Activated CD8-positive, alpha-beta T cell treated with anti-CD3 and anti-CD28 coated beads, Interleukin-2, amount 10 ng/mL, durations not matched to agents 7 days and 5 days (primary cell): Measurements from ENCODE around the gene THEM5. TPM values are rescaled to one million over a fixed set of nuclear protein-coding genes. Genes with fewer than 3 reads are reported as not detected.
"Not testable (repeated sequence)": the region's sequence is repeated elsewhere in the genome, so short reads cannot be mapped to it uniquely, and the experiment has no call there.

ENCODE experiments used
- ATAC-seq: fragments of 150-1000 bp; cut with Tn5 transposase; one replicate; pipeline ENCODE4 v1.10.0; 2021; ENCODE audit warnings: moderate library complexity
- CTCF ChIA-PET: fragments of 350-600 bp; sonication (Branson Sonifier 250); formaldehyde crosslinking; loops from one replicate; lab custom pipeline; 2021; ENCODE audit warnings: antibody characterized with exemption; lab: Charles Lee
- POLR2A ChIA-PET: fragments of 350-600 bp; sonication (Branson Sonifier 250); formaldehyde crosslinking; loops from one replicate; lab custom pipeline; 2021; ENCODE audit warnings: antibody characterized with exemption; lab: Charles Lee
- DNase-seq: peaks from one replicate; pipeline ENCODE4 v3.0.0-alpha.2; 2020
- H3K27ac Mint-ChIP-seq: one replicate; pipeline ENCODE4 v1.8.0; 2021; ENCODE audit warnings: mild to moderate bottlenecking, mixed read lengths
- H3K27me3 Mint-ChIP-seq: one replicate; pipeline ENCODE4 v1.8.0; 2021; ENCODE audit warnings: low read depth, mixed read lengths
- H3K36me3 Mint-ChIP-seq: one replicate; pipeline ENCODE4 v1.8.0; 2021; ENCODE audit warnings: low read depth, mixed read lengths
- H3K4me1 Mint-ChIP-seq: one replicate; pipeline ENCODE4 v1.8.0; 2021; ENCODE audit warnings: low read depth, mixed read lengths
- H3K4me3 Mint-ChIP-seq: one replicate; pipeline ENCODE4 v1.8.0; 2021; ENCODE audit warnings: mild to moderate bottlenecking, mixed read lengths
- H3K9me3 Mint-ChIP-seq: one replicate; pipeline ENCODE4 v1.8.0; 2022; ENCODE audit warnings: mixed read lengths; ENCODE audit not compliant: insufficient read depth
- total RNA-seq, 2 experiments: library from RNA; stranded (reverse); gene quantifications; one replicate each; pipeline ENCODE4 v1.2.3, GENCODE V29; 2021

Gene THEM5
- total RNA-seq: not detected

DNA sequence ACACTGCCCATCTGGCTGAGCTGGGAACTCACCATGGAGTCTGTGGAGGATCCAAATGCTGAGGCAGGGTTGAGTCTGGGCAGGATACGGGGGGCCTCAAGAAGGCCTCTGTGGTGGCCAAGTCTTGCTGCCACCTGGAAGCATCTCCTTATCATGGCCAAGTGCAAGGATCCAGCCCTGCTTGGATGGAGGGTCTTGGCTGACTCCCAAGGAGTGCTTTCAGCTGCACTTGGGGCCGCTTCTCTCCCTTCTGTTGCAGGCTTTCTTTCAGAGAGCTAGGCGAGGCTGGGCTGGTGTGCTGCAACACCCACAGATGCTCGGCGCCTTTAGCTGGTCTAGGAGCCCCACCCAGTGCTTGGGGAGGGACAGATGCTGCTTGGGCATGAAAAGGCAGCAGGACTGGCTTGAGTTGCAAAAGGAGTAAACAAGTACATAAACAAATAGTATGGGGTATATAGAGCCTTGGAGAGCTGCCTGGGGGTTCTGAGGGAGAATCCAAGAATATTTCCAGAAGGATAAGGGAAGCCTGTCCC, at the start of gene THEM5:
Gene THEM5 (minus strand): TSS at position 302 of the 533 bp plus-strand sequence. CDS start 147 bp downstream, at position 155.
- Mint-ChIP-seq H3K27me3 (no peaks in the 10 kb centered on the region), H3K9me3 (no peaks in the 10 kb centered on the region), H3K4me1 (no peaks in the 10 kb centered on the region), H3K36me3 (no peaks in the 10 kb centered on the region), H3K27ac (no peak within 1 kb of the TSS), H3K4me3 (no peak within 1 kb of the TSS)
- CTCF ChIA-PET: interaction anchor here (0.9 to 1.5 kb wide), 2 partner anchors 160 to 409 kb away, joined by 3 to 5 read pairs; no protein-coding TSS in a partner anchor
- DNase-seq (no peak), ATAC-seq (peak; percentile 51)
- POLR2A ChIA-PET: no interaction called here

- peaks cover 77% of the 10 kb centered on the region for H3K4me1 Mint-ChIP-seq
- H3K36me3 Mint-ChIP-seq: peaks cover 87% of the 10 kb centered on the region
- no peak overlapping the region for H3K27ac Mint-ChIP-seq
- CTCF ChIA-PET: interaction anchor here (0.5 to 3.0 kb wide), 2 partner anchors 14 to 30 kb away, joined by 3 to 12 read pairs; no protein-coding TSS in a partner anchor
- POLR2A ChIA-PET: no interaction called here
- no peaks in the 10 kb centered on the region for H3K27me3 Mint-ChIP-seq
- ATAC-seq: no peak
- DNase-seq: no peak
- no peak overlapping the region for H3K4me3 Mint-ChIP-seq
- peaks cover 54% of the 10 kb centered on the region for H3K9me3 Mint-ChIP-seq
These were observed 49.3 kb upstream of the THEM5 start for GRCh38 chr1:151902858-151903257.

DNA sequence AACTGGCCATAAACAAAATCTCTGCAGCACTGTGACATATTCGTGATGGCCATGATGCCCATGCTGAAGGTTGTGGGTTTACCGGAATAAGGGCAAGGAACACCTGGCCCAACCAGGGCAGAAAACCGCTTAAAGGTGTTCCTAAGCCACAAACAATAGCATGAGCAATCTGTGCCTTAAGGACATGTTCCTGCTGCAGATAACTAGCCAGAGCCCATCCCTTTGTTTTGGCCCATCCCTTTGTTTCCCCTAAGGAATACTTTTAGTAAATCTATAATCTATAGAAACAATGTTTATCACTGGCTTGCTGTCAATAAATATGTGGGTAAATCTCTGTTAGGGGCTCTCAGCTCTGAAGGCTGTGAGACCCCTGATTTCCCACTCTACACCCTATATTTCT, 47.3 kb upstream of the THEM5 start:
- H3K27me3 Mint-ChIP-seq, POLR2A ChIA-PET, H3K4me3 Mint-ChIP-seq, H3K27ac Mint-ChIP-seq, DNase-seq, ATAC-seq: not testable (repeated sequence)
- Mint-ChIP-seq H3K36me3 (peaks cover 80% of the 10 kb centered on the region), H3K4me1 (peaks cover 78% of the 10 kb centered on the region), H3K9me3 (peaks cover 39% of the 10 kb centered on the region)
- CTCF ChIA-PET: interaction anchor here (2.0 to 4.4 kb wide), 2 partner anchors 7 to 67 kb away, joined by 4 to 43 read pairs; partner anchors contain the start of gene THEM4

- CTCF ChIA-PET: interaction anchor here (1.0 to 4.4 kb wide), 9 partner anchors 9 to 103 kb away, joined by 3 to 43 read pairs (median 7); partner anchors contain the start of gene THEM4
- peaks cover 30% of the 10 kb centered on the region for H3K9me3 Mint-ChIP-seq
- peaks cover 58% of the 10 kb centered on the region for H3K4me1 Mint-ChIP-seq
- H3K27ac Mint-ChIP-seq: peak overlapping the region; percentile 90
- H3K36me3 Mint-ChIP-seq: peaks cover 73% of the 10 kb centered on the region
- ATAC-seq (peak; percentile 88), DNase-seq (peak; percentile 70)
- POLR2A ChIA-PET: interaction anchor here (0.6 to 2.7 kb wide), 4 partner anchors 10 to 280 kb away, joined by 3 to 30 read pairs (median 3); partner anchors contain the start of gene THEM4
- no peaks in the 10 kb centered on the region for H3K27me3 Mint-ChIP-seq
- peak overlapping the region; percentile 62 for H3K4me3 Mint-ChIP-seq
These were observed 45.0 kb upstream of the THEM5 start for GRCh38 chr1:151898519-151898991.

DNA sequence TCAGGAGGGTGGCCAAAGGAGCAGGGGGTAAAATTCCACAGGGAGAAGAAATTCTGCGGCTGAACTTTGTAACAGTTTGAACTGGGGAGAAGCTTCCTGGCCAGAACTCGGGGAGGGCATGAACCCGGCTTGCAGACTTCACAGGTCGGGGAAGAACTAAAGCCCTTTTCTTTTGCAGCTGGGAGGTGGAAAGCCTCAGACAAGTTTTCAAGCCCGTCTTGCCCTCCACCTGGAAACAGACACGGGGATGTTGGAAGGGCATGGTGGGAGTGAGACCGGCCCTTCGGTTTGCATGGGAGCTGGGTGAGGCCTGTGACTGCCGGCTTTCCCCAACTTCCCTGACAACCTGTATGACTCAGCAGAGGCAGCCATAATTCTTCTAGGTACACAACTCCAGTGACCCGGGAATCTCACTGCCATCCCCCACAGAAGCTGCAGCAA, 44.5 kb upstream of the THEM5 start:
- H3K27me3 Mint-ChIP-seq: no peaks in the 10 kb centered on the region
- H3K4me1 Mint-ChIP-seq: peaks cover 56% of the 10 kb centered on the region
- DNase-seq: no peak
- H3K4me3 Mint-ChIP-seq: peak overlapping the region; percentile 62
- H3K9me3 Mint-ChIP-seq: peaks cover 27% of the 10 kb centered on the region
- peaks cover 75% of the 10 kb centered on the region for H3K36me3 Mint-ChIP-seq
- H3K27ac Mint-ChIP-seq: peak overlapping the region; percentile 90
- POLR2A ChIA-PET: interaction anchor here (0.6 to 2.7 kb wide), 4 partner anchors 7 to 94 kb away, joined by 3 to 30 read pairs (median 6); partner anchors contain the start of gene THEM4
- CTCF ChIA-PET: interaction anchor here (0.7 to 4.4 kb wide), 10 partner anchors 9 to 104 kb away, joined by 3 to 43 read pairs (median 7); partner anchors contain the start of genes S100A10 and THEM4
- no peak for ATAC-seq

GRCh38 chr1:151893176-151893924, 39.8 kb upstream of the THEM5 start:
- CTCF ChIA-PET: interaction anchor here (1.1 to 1.6 kb wide), 2 partner anchors 37 to 42 kb away, joined by 3 read pairs; no protein-coding TSS in a partner anchor
- peaks cover 42% of the 10 kb centered on the region for H3K4me1 Mint-ChIP-seq

GRCh38 chr1:151892190-151892589, 38.7 kb upstream of the THEM5 start:
- ChIA-PET POLR2A (interaction anchor here (0.6 to 1.0 kb wide), 2 partner anchors 22 to 35 kb away, joined by 3 to 4 read pairs; no protein-coding TSS in a partner anchor), CTCF (interaction anchor here (1.6 to 5.9 kb wide), 2 partner anchors 38 to 108 kb away, joined by 3 to 51 read pairs; no protein-coding TSS in a partner anchor)
- Mint-ChIP-seq H3K4me3 (no peak overlapping the region), H3K27me3 (no peaks in the 10 kb centered on the region), H3K36me3 (peaks cover 69% of the 10 kb centered on the region), H3K4me1 (peaks cover 30% of the 10 kb centered on the region), H3K27ac (peak overlapping the region; percentile 2), H3K9me3 (no peaks in the 10 kb centered on the region)
- ATAC-seq (no peak), DNase-seq (no peak)

More at GRCh38 chr1:151893176-151893924, 39.8 kb upstream of the THEM5 start:
- H3K27me3 Mint-ChIP-seq: no peaks in the 10 kb centered on the region
- POLR2A ChIA-PET: no interaction called here
- H3K27ac Mint-ChIP-seq: no peak overlapping the region
- no peak for DNase-seq
- H3K36me3 Mint-ChIP-seq: peaks cover 62% of the 10 kb centered on the region
- H3K4me3 Mint-ChIP-seq: no peak overlapping the region
- ATAC-seq: no peak
- H3K9me3 Mint-ChIP-seq: no peaks in the 10 kb centered on the region

- H3K9me3 Mint-ChIP-seq: no peaks in the 10 kb centered on the region
- H3K4me1 Mint-ChIP-seq: peaks cover 23% of the 10 kb centered on the region
- CTCF ChIA-PET: interaction anchor here (0.8 to 5.9 kb wide), 8 partner anchors 10 to 109 kb away, joined by 3 to 51 read pairs (median 4); partner anchors contain the start of gene THEM4
- peak overlapping the region; percentile 71 for H3K27ac Mint-ChIP-seq
- H3K27me3 Mint-ChIP-seq: no peaks in the 10 kb centered on the region
- ATAC-seq (no peak), DNase-seq (no peak)
- peaks cover 70% of the 10 kb centered on the region for H3K36me3 Mint-ChIP-seq
- POLR2A ChIA-PET: interaction anchor here (0.7 to 1.0 kb wide), 2 partner anchors 13 to 21 kb away, joined by 3 to 4 read pairs; no protein-coding TSS in a partner anchor
- no peak overlapping the region for H3K4me3 Mint-ChIP-seq
These were observed 38.0 kb upstream of the THEM5 start for GRCh38 chr1:151891512-151891911.

DNA sequence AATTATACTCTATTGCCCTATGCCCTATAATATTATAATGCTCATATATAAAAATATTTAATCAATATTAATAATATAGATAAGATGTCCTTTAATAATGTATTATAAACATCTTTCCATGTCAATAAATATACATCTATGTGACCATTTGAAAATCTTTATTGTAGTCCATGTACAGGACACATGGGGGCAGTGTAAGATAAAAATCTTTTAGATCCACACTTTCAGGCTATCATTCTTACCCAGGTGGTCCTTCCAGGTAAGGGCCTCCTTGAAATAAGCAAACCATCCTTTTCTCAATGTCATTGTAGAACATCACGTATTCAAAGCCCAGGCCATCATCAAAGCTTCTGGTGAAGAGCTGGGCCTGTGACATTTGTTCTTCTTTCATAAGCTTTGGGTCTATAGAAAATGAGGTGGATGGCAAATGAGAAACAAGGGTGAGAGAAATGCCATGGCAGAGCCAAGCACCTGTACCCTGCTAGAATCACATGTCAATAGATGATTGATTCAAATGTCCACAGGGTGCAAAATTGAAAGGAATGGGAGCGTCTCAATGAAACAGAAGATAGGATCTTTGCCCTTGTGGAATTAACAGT, 35.6 kb upstream of the THEM5 start:
- Mint-ChIP-seq H3K36me3 (peaks cover 61% of the 10 kb centered on the region), H3K27me3 (no peaks in the 10 kb centered on the region), H3K4me3 (no peak overlapping the region), H3K27ac (no peak overlapping the region), H3K9me3 (no peaks in the 10 kb centered on the region), H3K4me1 (peaks cover 17% of the 10 kb centered on the region)
- CTCF ChIA-PET: interaction anchor here (0.8 to 5.9 kb wide), 15 partner anchors 9 to 147 kb away, joined by 3 to 51 read pairs (median 7); no protein-coding TSS in a partner anchor
- DNase-seq (no peak), ATAC-seq (peak; percentile 57)
- POLR2A ChIA-PET: no interaction called here

GRCh38 chr1:151887028-151887427, 33.5 kb upstream of the THEM5 start:
- Mint-ChIP-seq H3K4me1 (peaks cover 16% of the 10 kb centered on the region), H3K27me3 (no peaks in the 10 kb centered on the region), H3K36me3 (peaks cover 50% of the 10 kb centered on the region), H3K4me3 (no peak overlapping the region), H3K9me3 (no peaks in the 10 kb centered on the region), H3K27ac (no peak overlapping the region)
- DNase-seq (no peak), ATAC-seq (no peak)
- CTCF ChIA-PET: interaction anchor here (0.9 to 5.9 kb wide), 6 partner anchors 11 to 114 kb away, joined by 3 to 51 read pairs (median 8); no protein-coding TSS in a partner anchor
- POLR2A ChIA-PET: no interaction called here

GRCh38 chr1:151885479-151885878, 32.0 kb upstream of the THEM5 start:
- CTCF ChIA-PET: no interaction called here
- no peak for DNase-seq
- Mint-ChIP-seq H3K27ac (no peak overlapping the region), H3K4me3 (no peak overlapping the region), H3K4me1 (peaks cover 3% of the 10 kb centered on the region), H3K36me3 (peaks cover 40% of the 10 kb centered on the region), H3K9me3 (no peaks in the 10 kb centered on the region), H3K27me3 (no peaks in the 10 kb centered on the region)
- ATAC-seq: no peak
- POLR2A ChIA-PET: no interaction called here
